ENCODE results near the gene CCL24.

- TF ChIP-seq CTCF (IDR thresholded peaks at IDR 0.05) (no peak), POLR2A (IDR thresholded peaks at IDR 0.05) (no peak), EP300 (IDR thresholded peaks at IDR 0.05) (no peak), POLR2AphosphoS5 (IDR thresholded peaks at IDR 0.05) (no peak)
Observed at GRCh38 chr7:75789361-75789924, 24.2 kb downstream of the CCL24 start.
